DMS53 treated with DMSO at 0.1 percent for 48 hours (cell line): ENCODE results near the gene CHRND.
"Not testable (repeated sequence)": the region's sequence is repeated elsewhere in the genome, so short reads cannot be mapped to it uniquely, and the experiment has no call there.

Experiments
- DNase-seq: peaks from one replicate; lab custom pipeline; 2025; ENCODE audit not compliant: unreplicated experiment; lab: John Stamatoyannopoulos, UW

The CHRND gene

GRCh38 chr2:232570481-232570880, 44.5 kb downstream of the CHRND start:
- DNase-seq: not testable (repeated sequence)

- DNase-seq: no peak
Observed at GRCh38 chr2:232571026-232571474, 45.1 kb downstream of the CHRND start.

- DNase-seq: no peak
Observed at GRCh38 chr2:232573042-232573441, 47.1 kb downstream of the CHRND start.

DNA sequence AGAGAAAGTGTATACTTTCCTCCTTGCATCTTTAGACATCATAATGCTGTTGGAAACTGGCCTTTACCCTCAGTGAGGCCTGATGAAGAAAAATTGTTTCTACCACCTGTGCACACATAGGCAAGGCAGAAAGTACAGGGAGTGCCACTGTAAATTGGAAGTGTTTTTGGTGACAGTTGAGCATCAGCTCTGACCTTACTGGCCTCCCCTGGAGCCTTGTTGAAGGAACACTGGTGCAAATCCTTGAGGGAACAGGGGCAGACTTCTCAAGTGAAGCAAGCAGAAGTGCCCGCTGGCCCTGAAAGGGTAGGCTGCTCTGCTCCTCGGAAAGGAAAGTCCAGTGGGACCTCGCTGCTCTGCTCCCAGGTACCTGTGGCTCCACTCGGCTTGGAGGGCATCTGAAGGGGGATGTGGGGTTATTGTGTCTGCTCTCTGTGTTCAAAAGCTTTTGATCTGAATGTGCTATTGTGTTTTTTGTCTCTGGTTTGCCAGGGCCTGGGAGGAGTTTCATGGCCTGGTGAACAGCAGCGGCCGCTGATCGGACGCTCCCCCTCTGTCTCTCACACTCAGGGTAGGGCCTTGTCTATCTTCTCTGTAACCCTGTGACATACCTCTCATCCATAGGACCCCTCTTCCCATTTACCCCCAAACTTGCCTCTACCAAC, 47.9 kb downstream of the CHRND start:
- DNase-seq: no peak

- DNase-seq: no peak
Observed at GRCh38 chr2:232574674-232575403, 48.9 kb downstream of the CHRND start.

DNA sequence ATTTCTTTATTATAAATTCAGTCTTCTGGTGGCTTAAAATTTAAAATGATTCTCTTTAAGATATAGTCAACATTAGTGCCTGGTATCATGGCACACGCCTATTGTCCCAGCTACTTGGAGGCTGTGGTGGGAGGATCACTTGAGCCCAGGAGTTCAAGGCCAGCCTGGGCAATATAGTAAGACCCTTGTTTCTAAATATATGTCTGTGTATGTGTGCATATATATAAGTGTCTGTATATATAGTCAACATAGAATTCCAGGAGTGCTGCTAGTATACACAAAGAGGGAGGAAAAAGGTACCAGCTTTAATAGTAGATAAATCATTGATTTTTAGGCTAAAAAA, 49.4 kb downstream of the CHRND start:
- DNase-seq: no peak

GRCh38 chr2:232576995-232577394, 51.0 kb downstream of the CHRND start:
- DNase-seq: no peak

DNA sequence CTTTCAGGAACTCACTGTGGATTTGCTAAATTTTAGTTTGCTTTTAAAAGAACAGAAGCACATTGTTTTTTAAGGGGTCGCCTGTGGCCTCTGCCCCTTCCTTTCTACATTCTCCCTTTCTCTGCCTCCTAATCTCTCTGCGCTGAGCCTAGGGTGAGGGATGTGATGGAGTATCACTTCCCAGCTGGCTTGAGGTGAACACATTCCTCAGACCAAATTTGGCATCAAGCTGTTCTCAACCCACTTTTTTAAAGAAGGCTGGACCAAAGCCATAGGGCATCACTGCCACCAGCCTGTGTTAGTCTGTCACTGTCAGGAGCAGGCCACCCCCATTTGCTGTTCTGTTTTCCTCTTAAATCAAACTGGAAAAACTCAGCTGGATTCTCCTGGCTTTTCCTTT, 51.9 kb downstream of the CHRND start:
- no peak for DNase-seq

GRCh38 chr2:232578626-232579025, 52.7 kb downstream of the CHRND start:
- DNase-seq: no peak

- no peak for DNase-seq
Observed at GRCh38 chr2:232580648-232580981, 54.7 kb downstream of the CHRND start.

DNA sequence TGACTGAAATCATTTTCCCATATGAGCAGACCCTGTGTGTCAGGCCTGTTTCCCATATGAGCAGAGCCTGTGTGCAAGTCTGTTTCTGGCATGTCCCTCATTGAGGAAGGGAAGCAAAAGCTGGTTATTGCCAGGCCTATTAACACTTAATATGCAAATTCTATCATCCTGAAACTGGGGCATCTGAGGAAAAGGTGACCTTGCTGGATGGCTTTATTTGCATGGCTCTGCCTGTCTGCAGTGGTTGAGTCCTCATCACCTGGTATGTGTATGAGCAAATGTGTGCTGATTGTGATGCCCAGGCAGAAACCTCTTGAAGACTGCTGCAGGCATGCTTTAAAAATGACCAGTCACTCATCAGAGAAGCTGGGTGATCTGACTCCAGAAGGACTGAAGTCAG, 55.8 kb downstream of the CHRND start:
- DNase-seq: no peak

DNA sequence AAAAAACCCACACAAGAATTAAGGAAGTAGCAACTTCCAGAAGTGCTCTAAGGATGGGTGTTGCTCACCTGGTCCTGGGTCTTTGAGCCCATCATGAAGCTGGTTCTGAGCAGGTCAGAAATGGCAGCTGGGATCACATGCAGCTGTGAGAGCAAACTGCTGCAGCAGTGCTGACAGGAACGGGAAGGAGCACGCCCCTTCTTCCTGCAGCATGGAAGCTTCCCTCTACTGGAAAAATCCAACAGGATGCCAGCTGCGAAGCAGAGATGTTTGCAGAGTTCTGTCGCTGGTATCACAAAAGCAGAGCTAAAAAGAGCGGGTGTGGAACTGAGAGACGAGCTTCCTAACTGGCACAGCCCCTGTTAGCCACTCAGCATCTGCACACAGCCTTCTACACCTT, 58.3 kb downstream of the CHRND start:
- no peak for DNase-seq
